Measurements from ENCODE around the gene CCL14. TPM values are rescaled to one million over a fixed set of nuclear protein-coding genes. Genes with fewer than 3 reads are reported as not detected.

The CCL14 gene
- total RNA-seq, 1 donor from 2014 or later: not detected

DNA sequence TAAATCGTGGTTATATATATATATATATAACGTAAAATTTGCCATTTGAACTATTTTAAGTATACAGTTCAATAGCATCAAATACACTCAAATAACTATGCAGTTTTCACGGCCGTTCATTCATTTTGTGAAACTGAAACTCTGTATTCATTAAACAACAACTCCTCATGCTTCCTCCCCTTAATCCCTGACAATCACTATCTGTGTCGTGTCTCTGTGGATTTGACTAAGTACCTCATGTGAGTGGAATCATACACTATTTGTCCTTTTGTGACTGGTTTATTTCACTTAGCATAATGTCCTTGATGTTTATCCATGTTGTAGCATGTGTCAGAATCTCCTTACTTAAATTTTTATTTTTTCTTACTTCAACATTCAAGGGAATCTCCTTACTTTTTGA, 28.4 kb upstream of the CCL14 start:
- no peak overlapping the region for H3K4me3 Mint-ChIP-seq
- peaks cover 3% of the 10 kb centered on the region for H3K27me3 Mint-ChIP-seq
- H3K27ac Mint-ChIP-seq: no peak overlapping the region
- H3K9me3 Mint-ChIP-seq: peaks cover 4% of the 10 kb centered on the region
- intact Hi-C loops (cut with micrococcal nuclease): no loop called here
- ATAC-seq (ENCODE audit: low read depth) (no peak), DNase-seq (no peak)
- CTCF ChIA-PET: no interaction called here
- peaks cover 17% of the 10 kb centered on the region for H3K4me1 Mint-ChIP-seq
- POLR2A ChIA-PET: no interaction called here
- H3K36me3 Mint-ChIP-seq (ENCODE audit: low read depth): no peaks in the 10 kb centered on the region
- TF ChIP-seq, protein P1, sequence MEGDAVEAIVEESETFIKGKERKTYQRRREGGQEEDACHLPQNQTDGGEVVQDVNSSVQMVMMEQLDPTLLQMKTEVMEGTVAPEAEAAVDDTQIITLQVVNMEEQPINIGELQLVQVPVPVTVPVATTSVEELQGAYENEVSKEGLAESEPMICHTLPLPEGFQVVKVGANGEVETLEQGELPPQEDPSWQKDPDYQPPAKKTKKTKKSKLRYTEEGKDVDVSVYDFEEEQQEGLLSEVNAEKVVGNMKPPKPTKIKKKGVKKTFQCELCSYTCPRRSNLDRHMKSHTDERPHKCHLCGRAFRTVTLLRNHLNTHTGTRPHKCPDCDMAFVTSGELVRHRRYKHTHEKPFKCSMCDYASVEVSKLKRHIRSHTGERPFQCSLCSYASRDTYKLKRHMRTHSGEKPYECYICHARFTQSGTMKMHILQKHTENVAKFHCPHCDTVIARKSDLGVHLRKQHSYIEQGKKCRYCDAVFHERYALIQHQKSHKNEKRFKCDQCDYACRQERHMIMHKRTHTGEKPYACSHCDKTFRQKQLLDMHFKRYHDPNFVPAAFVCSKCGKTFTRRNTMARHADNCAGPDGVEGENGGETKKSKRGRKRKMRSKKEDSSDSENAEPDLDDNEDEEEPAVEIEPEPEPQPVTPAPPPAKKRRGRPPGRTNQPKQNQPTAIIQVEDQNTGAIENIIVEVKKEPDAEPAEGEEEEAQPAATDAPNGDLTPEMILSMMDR (IDR thresholded peaks at IDR 0.05): no peak

DNA sequence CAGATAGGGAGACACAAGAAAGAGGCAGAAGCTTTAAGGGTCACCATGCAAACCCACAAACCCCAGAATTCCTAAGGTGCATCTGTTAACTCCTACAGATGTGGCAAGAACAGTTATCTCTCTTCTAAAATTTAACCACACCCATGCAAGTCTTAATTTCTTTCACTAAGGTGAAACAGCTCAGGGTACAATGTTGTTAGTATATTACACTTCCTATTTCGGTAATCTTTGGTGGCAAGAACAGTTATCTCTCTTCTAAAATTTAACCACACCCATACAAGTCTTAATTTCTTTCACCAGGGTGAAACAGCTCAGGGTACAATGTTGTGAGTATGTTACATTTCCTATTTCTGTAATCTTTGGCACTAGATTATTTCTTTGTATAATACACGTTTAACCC, 24.7 kb upstream of the CCL14 start:
- POLR2A ChIA-PET: no interaction called here

DNA sequence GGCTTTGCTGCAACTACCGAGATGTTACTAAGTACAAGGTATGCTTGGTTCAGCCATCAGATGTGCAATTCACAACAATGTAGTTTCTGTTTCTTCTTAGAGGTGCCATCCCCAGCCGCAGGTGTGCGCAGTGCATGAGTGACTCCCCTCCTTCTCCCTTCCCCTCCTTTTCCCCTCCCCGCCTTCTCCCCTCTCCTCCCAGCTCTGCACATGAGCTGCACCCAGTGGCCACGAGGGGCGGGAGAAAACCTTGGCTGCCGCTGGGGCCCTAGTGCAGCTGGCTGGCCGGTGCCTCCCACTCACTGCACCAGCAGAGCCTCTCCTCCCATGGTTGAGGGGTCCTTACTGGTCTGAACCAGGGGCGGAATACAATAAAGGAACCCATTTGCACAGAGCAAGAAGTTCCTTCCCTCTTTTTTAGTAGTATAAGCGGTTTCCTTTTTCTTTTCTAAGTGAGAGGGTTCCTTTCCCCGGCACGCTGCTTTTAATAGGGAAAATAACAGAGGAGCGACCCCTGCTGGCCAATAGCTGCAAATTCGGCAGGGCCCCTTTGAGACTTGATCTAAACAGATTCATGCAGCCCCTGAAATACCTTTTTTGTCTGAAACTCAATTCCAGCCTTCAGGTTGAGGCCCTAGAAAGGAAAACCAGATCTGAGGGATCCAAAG, 22.6 kb upstream of the CCL14 start:
- POLR2A ChIA-PET: no interaction called here
- no peak for DNase-seq
- intact Hi-C loops (cut with micrococcal nuclease): no loop called here
- Mint-ChIP-seq H3K27ac (no peak overlapping the region), H3K36me3 (ENCODE audit: low read depth) (no peaks in the 10 kb centered on the region), H3K4me3 (no peak overlapping the region), H3K27me3 (peaks cover 3% of the 10 kb centered on the region), H3K4me1 (peaks cover 14% of the 10 kb centered on the region), H3K9me3 (peaks cover 8% of the 10 kb centered on the region)
- no peak for ATAC-seq (ENCODE audit: low read depth)
- CTCF ChIA-PET: interaction anchor here (0.9 to 1.1 kb wide), 2 partner anchors 10 to 33 kb away, joined by 3 read pairs; no protein-coding TSS in a partner anchor
- TF ChIP-seq, protein P1 (IDR thresholded peaks at IDR 0.05): no peak

More for the DNA sequence above, 24.7 kb upstream of the CCL14 start:
- Mint-ChIP-seq H3K27me3 (peaks cover 3% of the 10 kb centered on the region), H3K36me3 (ENCODE audit: low read depth) (no peaks in the 10 kb centered on the region), H3K4me3 (no peak overlapping the region), H3K27ac (no peak overlapping the region), H3K4me1 (peaks cover 6% of the 10 kb centered on the region), H3K9me3 (peaks cover 8% of the 10 kb centered on the region)
- TF ChIP-seq, protein P1 (IDR thresholded peaks at IDR 0.05): no peak
- intact Hi-C loops (cut with micrococcal nuclease): no loop called here
- CTCF ChIA-PET: interaction anchor here (0.8 to 0.9 kb wide), 2 partner anchors 61 to 1593 kb away, joined by 3 read pairs; no protein-coding TSS in a partner anchor
- ATAC-seq (ENCODE audit: low read depth) (no peak), DNase-seq (no peak)

DNA sequence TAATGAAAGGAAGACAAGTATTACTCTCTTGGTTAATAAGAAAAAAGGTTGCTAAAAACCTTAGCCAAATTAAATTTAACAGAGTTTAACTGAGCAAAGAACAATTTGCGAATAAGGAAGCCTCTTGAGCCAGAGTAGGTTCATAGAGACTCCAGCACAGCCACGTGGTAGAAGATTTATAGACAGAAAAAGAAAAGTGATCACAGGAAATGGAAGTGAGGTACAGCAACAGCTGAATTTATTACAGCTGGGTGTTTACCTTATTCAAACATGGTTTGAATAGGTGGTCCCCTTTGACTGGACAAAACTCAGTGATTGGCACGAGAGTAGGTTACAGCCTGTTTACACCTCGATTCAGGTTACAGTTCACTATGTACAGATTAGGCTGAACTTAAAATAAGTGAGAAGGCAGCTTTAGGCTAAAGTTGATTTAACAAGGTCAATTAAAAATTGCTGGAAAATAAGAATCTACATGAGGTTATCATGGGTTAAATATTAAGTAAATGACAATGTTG, 18.1 kb upstream of the CCL14 start:
- ATAC-seq (ENCODE audit: low read depth): peak; percentile 18

DNA sequence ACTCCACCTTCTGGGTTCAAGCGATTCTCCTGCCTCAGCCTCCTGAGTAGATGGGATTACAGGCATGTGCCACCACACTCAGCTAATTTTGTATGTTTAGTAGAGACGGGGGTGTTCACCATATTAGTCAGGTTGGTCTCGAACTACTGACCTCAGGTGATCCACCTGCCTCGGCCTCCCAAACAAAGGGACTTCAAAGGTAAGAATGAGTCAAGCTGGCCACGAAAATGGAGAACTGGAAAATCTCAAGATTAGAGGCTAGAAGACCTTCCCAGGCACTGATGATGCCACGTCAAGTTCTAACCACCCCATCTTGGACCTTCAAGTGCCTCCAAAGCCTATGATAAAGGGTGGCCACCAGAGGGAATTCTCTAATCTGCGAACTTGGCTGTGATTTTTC, 16.1 kb upstream of the CCL14 start:
- H3K27me3 Mint-ChIP-seq: peaks cover 11% of the 10 kb centered on the region
- H3K4me1 Mint-ChIP-seq: peaks cover 20% of the 10 kb centered on the region
- H3K36me3 Mint-ChIP-seq (ENCODE audit: low read depth): no peaks in the 10 kb centered on the region
- H3K9me3 Mint-ChIP-seq: no peaks in the 10 kb centered on the region
- CTCF ChIA-PET: no interaction called here
- H3K27ac Mint-ChIP-seq: no peak overlapping the region
- POLR2A ChIA-PET: no interaction called here
- no peak overlapping the region for H3K4me3 Mint-ChIP-seq
- no peak for ATAC-seq (ENCODE audit: low read depth)
- TF ChIP-seq, protein P1 (IDR thresholded peaks at IDR 0.05): no peak
- intact Hi-C loops (cut with micrococcal nuclease): no loop called here
- no peak for DNase-seq

More for the DNA sequence above, 18.1 kb upstream of the CCL14 start:
- Mint-ChIP-seq H3K27me3 (peaks cover 11% of the 10 kb centered on the region), H3K9me3 (peaks cover 4% of the 10 kb centered on the region), H3K27ac (no peak overlapping the region), H3K4me1 (peaks cover 19% of the 10 kb centered on the region), H3K36me3 (ENCODE audit: low read depth) (no peaks in the 10 kb centered on the region), H3K4me3 (no peak overlapping the region)
- intact Hi-C loops (cut with micrococcal nuclease): no loop called here
- ChIA-PET CTCF (interaction anchor here (1.3 to 1.9 kb wide), 4 partner anchors 23 to 144 kb away, joined by 4 to 8 read pairs (median 6); no protein-coding TSS in a partner anchor), POLR2A (no interaction called here)
- TF ChIP-seq, protein P1 (IDR thresholded peaks at IDR 0.05): no peak
- no peak for DNase-seq
